ENCODE data around the gene FTCDNL1.

FTCDNL1 gene

DNA sequence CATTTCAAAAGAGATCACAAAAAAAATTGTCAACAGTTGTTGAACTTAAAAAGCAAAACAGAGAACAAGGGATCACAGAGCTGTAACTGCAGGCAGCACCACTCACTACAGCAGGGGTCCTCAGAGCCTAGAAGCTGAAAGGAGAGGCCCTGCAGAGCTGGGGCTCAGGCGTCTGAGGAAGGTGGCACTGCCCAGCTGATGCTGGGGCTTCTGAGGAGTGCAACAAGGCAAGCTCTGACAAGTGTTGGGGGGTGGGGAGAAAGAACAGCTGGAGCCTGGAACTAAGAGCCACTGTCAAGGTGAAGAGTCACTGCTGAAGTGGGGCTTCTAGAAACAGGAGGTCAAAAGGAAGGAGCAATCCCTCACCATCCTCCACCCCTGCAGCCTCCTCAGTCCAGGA lies 46.2 kb downstream of the FTCDNL1 start:
- H3K9me3 Mint-ChIP-seq, result no peaks in the 10 kb centered on the region
- peak overlapping the region; percentile 6 for H3K27ac Mint-ChIP-seq (ENCODE audit: low read depth)
- H3K36me3 Mint-ChIP-seq (ENCODE audit: insufficient read depth), result peaks cover 5% of the 10 kb centered on the region
- DNase-seq (ENCODE audit: low spot score in 2 of 2) (no peak), ATAC-seq (replicated peaks; ENCODE audit: extremely low read depth, poor library complexity, severe bottlenecking) (no peak)
- no peaks in the 10 kb centered on the region for H3K4me1 Mint-ChIP-seq
- no peaks in the 10 kb centered on the region for H3K27me3 Mint-ChIP-seq
- no peak overlapping the region for H3K4me3 Mint-ChIP-seq

DNA sequence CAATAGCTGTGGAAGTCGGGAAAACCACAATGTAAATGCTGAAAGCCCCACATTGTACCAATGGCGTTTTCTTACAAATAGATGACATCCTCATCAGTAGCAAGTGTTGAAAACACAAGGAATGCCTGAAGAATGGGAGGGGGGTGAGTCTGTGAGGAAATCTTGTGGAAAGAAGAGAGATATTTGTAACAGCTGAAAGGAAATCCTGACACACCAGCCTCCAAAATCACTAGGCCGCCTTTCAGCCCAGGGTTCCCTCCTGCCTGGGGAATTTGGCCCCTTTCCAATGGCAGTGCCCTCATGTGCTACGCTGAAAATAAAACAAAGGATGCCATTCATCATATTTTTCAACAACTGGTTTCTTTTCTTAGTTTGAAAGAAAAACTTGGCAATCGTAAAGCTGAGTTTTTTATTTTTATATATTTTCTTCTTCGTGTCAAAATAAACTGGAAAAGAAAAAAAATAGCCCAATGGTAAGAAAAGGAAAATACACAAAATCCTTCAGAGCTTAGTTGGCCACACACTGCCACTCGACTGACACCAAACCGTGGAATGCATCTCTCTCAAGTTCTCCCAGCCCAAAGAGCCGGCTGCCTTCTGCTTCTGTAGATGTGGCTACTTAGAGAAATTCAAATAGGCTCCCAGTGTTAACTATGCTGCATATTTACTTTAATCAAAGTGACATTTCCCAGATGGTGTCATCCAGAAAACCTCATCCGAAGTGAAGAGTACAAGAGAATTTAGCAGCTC lies 52.0 kb downstream of the FTCDNL1 start:
- no peak overlapping the region for H3K4me3 Mint-ChIP-seq
- H3K27ac Mint-ChIP-seq (ENCODE audit: low read depth), result no peak overlapping the region
- no peak for ATAC-seq (replicated peaks; ENCODE audit: extremely low read depth, poor library complexity, severe bottlenecking)
- no peaks in the 10 kb centered on the region for H3K4me1 Mint-ChIP-seq
- H3K36me3 Mint-ChIP-seq (ENCODE audit: insufficient read depth), result peaks cover 3% of the 10 kb centered on the region
- H3K27me3 Mint-ChIP-seq, result peaks cover 11% of the 10 kb centered on the region
- DNase-seq (ENCODE audit: low spot score in 2 of 2), result no peak
- H3K9me3 Mint-ChIP-seq, result no peaks in the 10 kb centered on the region

DNA sequence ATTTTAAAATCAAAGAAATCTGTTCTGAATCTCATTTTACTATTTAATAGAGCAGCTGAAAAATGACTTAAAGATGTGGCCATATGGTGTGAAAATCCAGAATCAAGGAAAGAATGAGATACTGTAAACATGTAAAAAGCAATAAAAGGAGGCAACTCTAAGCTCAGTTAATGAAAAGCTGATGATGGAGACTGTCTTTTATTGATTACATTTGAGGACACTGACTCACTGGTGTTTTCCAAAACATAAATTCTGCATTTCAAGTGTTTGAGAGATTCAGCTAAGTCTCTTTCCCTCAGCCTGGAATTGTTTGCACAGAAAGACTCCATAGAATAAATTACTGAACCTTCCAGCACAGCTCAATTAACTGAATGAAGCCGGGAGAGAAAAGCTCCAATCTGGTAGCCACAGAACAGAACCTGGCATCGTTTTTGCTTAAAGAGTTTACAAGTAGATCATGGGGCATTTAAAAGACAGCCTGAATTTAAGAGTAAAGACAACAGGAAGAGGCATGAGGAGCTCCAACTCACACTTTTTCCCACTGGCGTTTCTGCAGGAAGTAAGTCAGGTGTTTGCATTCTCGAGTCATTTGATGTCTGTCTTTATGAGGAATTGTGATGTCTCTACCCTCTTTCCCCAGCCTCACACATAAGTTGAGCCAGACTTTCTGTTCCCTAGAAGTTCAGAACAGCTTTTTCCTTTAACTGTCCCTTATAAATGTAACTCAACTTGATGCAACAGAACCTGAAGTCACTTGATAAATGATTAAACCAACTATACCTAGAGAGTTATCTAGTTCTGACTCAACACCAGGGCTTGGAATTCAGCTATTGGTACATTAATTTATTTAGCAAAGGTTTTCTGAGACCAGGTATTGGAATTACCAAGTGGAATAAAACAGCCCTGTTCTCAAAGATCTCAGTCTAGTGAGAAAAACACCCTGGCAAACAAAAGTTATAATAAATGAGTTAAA lies 53.3 kb downstream of the FTCDNL1 start:
- Mint-ChIP-seq H3K4me3 (no peak overlapping the region), H3K4me1 (no peaks in the 10 kb centered on the region), H3K9me3 (no peaks in the 10 kb centered on the region), H3K36me3 (ENCODE audit: insufficient read depth) (peaks cover 3% of the 10 kb centered on the region), H3K27ac (ENCODE audit: low read depth) (no peak overlapping the region), H3K27me3 (peaks cover 11% of the 10 kb centered on the region)
- no peak for ATAC-seq (replicated peaks; ENCODE audit: extremely low read depth, poor library complexity, severe bottlenecking)
- DNase-seq (ENCODE audit: low spot score in 2 of 2), result no peak

DNA sequence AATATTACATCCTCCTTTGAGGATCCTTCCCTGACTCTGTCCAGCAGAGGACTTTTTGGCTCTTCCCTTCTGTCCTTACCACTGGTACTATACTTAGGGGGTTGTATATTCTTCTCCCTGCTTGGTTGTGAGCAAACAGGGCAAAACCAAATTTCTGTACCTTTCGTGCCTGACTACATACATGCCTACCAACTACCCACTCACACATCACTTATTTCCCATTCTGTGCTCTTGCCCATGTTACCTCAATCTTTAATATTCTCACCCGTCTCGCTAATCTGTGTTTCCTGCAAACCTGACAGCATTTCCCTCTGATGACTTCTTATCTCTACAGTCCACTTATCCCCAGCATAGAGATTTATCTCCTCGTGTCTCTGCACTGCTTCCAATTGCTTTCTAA lies 58.6 kb downstream of the FTCDNL1 start:
- H3K9me3 Mint-ChIP-seq, result no peaks in the 10 kb centered on the region
- H3K27me3 Mint-ChIP-seq, result no peaks in the 10 kb centered on the region
- no peak overlapping the region for H3K4me3 Mint-ChIP-seq

DNA sequence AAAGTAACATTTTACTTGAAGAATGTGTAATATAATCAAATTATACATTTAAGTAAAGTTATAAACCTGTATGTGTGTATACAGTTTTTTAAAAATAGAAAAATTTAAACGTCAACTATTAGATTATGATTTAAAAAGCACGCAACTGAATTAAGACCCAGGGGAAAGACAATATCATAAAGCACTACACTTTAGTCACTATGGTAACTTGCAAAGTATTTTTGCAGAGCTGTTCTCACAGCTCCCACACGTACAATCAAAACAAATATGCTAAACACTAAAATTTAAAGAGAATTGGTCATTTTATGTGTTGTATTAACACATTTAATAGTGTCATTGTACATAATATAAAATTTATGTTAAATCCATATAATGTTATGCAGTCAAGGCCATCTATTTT lies 59.7 kb downstream of the FTCDNL1 start:
- H3K4me3 Mint-ChIP-seq, result no peak overlapping the region
- peaks cover 2% of the 10 kb centered on the region for H3K36me3 Mint-ChIP-seq (ENCODE audit: insufficient read depth)
- ATAC-seq (replicated peaks; ENCODE audit: extremely low read depth, poor library complexity, severe bottlenecking), result no peak
- H3K27ac Mint-ChIP-seq (ENCODE audit: low read depth), result no peak overlapping the region
- H3K27me3 Mint-ChIP-seq, result no peaks in the 10 kb centered on the region
- no peaks in the 10 kb centered on the region for H3K9me3 Mint-ChIP-seq
- DNase-seq (ENCODE audit: low spot score in 2 of 2), result no peak
- no peaks in the 10 kb centered on the region for H3K4me1 Mint-ChIP-seq

More for the DNA sequence above, 58.6 kb downstream of the FTCDNL1 start:
- no peak overlapping the region for H3K27ac Mint-ChIP-seq (ENCODE audit: low read depth)
- no peak for DNase-seq (ENCODE audit: low spot score in 2 of 2)
- no peak for ATAC-seq (replicated peaks; ENCODE audit: extremely low read depth, poor library complexity, severe bottlenecking)
- no peaks in the 10 kb centered on the region for H3K4me1 Mint-ChIP-seq
- H3K36me3 Mint-ChIP-seq (ENCODE audit: insufficient read depth), result peaks cover 2% of the 10 kb centered on the region

DNA sequence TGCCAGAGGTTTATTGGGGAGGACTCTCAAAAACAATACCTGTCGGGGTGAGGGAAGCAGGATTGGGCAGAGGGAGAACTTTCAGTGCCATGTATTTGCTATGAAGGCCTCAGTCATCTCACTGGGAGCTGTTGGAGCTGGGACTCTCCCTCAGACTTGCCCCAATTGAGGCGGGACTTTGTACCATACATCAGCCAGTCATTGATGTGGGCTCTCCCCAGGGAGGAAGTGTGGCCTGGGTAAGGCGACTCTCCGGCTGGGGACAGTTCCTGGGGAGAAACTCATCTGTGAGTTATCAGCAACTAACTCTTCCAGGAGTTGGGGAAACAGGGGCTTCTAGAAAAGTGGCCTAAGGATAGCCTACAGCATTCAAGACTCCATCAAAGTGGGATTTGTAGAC lies 66.5 kb downstream of the FTCDNL1 start:
- Mint-ChIP-seq H3K27me3 (no peaks in the 10 kb centered on the region), H3K4me3 (no peak overlapping the region), H3K4me1 (no peaks in the 10 kb centered on the region), H3K27ac (ENCODE audit: low read depth) (no peak overlapping the region), H3K36me3 (ENCODE audit: insufficient read depth) (no peaks in the 10 kb centered on the region), H3K9me3 (no peaks in the 10 kb centered on the region)
- DNase-seq (ENCODE audit: low spot score in 2 of 2) (no peak), ATAC-seq (replicated peaks; ENCODE audit: extremely low read depth, poor library complexity, severe bottlenecking) (no peak)

DNA sequence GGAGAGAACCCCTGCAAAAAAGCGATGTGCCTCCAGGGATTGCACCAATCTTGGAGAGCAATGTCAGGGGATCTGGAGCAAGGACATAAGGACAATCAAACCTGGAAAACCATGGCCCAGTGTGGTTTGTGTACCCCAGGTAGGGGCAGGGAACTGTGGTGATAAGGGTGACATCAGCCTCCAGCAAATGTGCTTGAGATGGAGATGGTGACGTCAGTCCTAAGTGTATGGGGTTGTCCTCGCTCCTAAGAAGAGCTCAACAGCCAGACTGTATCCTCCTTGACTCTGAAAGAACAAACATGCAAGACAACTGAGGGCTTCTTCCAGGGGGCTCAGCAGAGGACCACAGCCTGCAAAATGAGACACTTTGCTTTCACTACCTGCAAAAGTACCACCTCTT lies 71.4 kb downstream of the FTCDNL1 start:
- no peaks in the 10 kb centered on the region for H3K9me3 Mint-ChIP-seq
- H3K27ac Mint-ChIP-seq (ENCODE audit: low read depth), result no peak overlapping the region
- peaks cover 6% of the 10 kb centered on the region for H3K27me3 Mint-ChIP-seq
- ATAC-seq (replicated peaks; ENCODE audit: extremely low read depth, poor library complexity, severe bottlenecking) (no peak), DNase-seq (ENCODE audit: low spot score in 2 of 2) (no peak)
- no peaks in the 10 kb centered on the region for H3K4me1 Mint-ChIP-seq
- H3K36me3 Mint-ChIP-seq (ENCODE audit: insufficient read depth), result peaks cover 2% of the 10 kb centered on the region
- H3K4me3 Mint-ChIP-seq, result no peak overlapping the region

DNA sequence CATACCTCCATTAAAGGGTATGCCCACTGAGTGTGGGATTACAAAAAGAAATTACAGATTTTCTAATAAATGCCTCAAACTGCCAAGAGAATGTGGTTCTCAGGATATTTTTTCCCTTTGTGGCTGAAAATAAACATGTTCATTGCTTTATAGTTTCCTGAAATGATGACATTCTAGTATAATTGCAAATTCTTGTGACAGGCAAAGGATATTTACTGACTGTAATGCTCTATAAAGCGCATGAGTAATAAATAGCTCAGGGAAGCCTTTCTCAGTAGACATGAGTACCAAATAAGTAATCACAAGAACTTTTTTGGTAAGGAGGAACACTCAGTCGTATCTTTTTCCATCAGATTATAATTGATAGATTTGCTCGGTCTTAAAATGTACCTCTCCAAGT lies 72.3 kb downstream of the FTCDNL1 start:
- Mint-ChIP-seq H3K4me3 (no peak overlapping the region), H3K9me3 (no peaks in the 10 kb centered on the region), H3K27me3 (peaks cover 6% of the 10 kb centered on the region), H3K36me3 (ENCODE audit: insufficient read depth) (peaks cover 2% of the 10 kb centered on the region), H3K4me1 (no peaks in the 10 kb centered on the region), H3K27ac (ENCODE audit: low read depth) (no peak overlapping the region)
- DNase-seq (ENCODE audit: low spot score in 2 of 2) (no peak), ATAC-seq (replicated peaks; ENCODE audit: extremely low read depth, poor library complexity, severe bottlenecking) (no peak)

DNA sequence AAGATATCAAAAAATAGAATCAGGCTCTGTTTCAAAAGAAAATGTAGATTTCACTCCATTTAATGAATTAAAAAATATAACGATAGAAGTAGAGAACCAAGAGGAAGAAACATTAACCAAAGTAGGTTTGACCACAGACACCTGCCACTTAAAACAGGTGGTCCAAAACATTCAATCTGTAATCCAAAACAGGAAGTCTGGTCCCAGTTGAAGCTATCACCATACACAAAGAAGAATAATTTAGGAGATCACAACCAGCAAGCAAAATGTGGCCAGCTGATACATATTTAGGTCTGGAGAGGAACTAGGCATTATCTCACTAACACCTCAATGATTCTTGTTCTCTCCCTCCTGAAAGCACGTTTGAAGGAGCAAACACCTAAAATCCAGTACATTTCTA lies 73.1 kb downstream of the FTCDNL1 start:
- H3K9me3 Mint-ChIP-seq, result no peaks in the 10 kb centered on the region
- peaks cover 6% of the 10 kb centered on the region for H3K27me3 Mint-ChIP-seq
- no peak for ATAC-seq (replicated peaks; ENCODE audit: extremely low read depth, poor library complexity, severe bottlenecking)
- H3K27ac Mint-ChIP-seq (ENCODE audit: low read depth), result no peak overlapping the region
- H3K36me3 Mint-ChIP-seq (ENCODE audit: insufficient read depth), result peaks cover 2% of the 10 kb centered on the region
- no peak overlapping the region for H3K4me3 Mint-ChIP-seq
- no peaks in the 10 kb centered on the region for H3K4me1 Mint-ChIP-seq
- no peak for DNase-seq (ENCODE audit: low spot score in 2 of 2)

DNA sequence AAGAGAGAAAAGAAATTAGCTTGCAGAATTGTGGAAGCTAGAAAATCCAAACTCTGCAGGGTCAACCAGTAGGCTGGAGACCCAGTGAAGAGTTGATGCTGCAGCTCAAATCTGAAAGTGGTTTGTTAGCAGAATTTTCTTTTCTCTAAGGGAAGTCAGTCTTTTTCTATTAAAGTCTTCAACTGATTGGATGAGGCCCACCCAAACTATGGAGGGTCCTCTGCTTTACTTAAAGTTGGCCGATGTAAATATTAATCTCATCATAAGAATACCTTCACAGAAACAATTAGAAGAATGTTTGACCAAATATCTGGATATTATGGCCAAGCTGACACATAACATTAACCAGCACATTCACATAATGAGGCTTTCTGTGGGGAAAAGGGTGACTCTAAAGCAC lies 73.7 kb downstream of the FTCDNL1 start:
- Mint-ChIP-seq H3K4me1 (no peaks in the 10 kb centered on the region), H3K27ac (ENCODE audit: low read depth) (no peak overlapping the region), H3K27me3 (peaks cover 6% of the 10 kb centered on the region), H3K9me3 (no peaks in the 10 kb centered on the region), H3K4me3 (no peak overlapping the region), H3K36me3 (ENCODE audit: insufficient read depth) (peaks cover 2% of the 10 kb centered on the region)
- no peak for DNase-seq (ENCODE audit: low spot score in 2 of 2)
- no peak for ATAC-seq (replicated peaks; ENCODE audit: extremely low read depth, poor library complexity, severe bottlenecking)

DNA sequence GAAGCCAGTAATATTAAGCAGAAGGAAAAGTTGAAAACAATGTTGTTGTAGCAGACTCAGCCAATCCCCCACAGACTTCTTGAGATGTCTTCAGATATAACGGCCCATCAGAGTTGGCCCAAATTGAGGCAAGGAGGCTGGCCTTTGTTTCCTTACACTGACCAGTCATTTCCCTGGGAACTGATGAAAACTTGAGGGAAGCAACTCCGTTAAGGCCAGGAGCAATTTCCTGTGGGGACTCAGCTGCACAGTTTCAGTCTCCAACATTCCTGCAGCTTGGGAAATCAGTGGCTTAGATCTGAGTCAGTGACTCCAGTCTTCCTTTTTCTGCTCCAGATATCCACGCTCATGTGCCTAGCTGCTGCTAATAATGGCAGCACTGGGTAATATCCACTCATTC lies 75.7 kb downstream of the FTCDNL1 start:
- Mint-ChIP-seq H3K27ac (ENCODE audit: low read depth) (no peak overlapping the region), H3K4me3 (no peak overlapping the region), H3K9me3 (no peaks in the 10 kb centered on the region), H3K4me1 (no peaks in the 10 kb centered on the region), H3K27me3 (peaks cover 6% of the 10 kb centered on the region), H3K36me3 (ENCODE audit: insufficient read depth) (peaks cover 2% of the 10 kb centered on the region)
- ATAC-seq (replicated peaks; ENCODE audit: extremely low read depth, poor library complexity, severe bottlenecking), result no peak
- no peak for DNase-seq (ENCODE audit: low spot score in 2 of 2)

DNA sequence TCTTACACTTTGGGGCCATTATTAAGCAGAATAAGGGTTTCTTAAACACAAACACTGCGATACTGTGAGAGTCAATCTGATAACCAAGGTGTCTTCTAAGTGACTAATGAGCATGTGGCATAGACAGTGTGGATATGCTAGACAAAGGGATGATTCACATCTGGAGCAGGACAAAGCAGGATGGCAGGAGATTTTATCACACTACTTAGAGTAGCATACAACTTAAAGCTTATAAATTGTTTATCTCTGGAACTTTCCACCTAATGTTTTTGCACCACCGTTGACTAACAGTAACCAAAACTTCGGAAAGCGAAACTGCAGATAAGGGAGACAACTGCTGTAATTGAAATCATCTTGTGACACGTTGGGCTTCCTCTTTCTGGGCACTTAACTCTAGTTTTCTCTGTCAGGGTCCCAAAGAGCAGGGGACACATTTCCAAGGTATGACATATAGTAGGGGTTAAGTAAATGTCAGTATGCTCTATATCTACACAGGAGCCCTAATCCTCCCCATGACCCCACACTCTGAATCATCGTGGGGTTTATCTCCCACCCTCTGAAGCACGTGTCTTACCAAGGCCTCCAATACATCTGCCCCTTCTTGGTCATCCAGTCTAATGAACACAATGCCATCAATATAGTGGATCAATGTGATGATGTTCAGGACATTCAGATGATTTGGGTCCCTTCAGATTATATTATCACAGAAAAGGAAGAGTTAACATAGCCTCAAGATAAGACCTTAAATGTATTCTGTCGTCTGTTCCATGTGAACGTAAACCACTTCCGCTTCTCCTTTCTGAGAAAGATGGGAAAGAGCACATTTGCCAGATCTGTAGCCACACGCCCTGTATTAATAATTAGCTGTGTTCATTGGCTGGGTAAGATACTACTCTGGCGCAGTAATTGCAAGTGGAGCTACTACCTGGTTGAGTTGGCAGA lies 78.7 kb downstream of the FTCDNL1 start:
- DNase-seq (ENCODE audit: low spot score in 2 of 2), result no peak
- H3K9me3 Mint-ChIP-seq, result no peaks in the 10 kb centered on the region
- no peak overlapping the region for H3K27ac Mint-ChIP-seq (ENCODE audit: low read depth)
- H3K27me3 Mint-ChIP-seq, result no peaks in the 10 kb centered on the region
- ATAC-seq (replicated peaks; ENCODE audit: extremely low read depth, poor library complexity, severe bottlenecking), result no peak
- H3K4me3 Mint-ChIP-seq, result no peak overlapping the region
- H3K4me1 Mint-ChIP-seq, result no peaks in the 10 kb centered on the region
- H3K36me3 Mint-ChIP-seq (ENCODE audit: insufficient read depth), result no peaks in the 10 kb centered on the region
